Neural progenitor cell (in vitro differentiated cells): Measurements from ENCODE around the gene EZH2.

ENCODE experiments used
- EZH2phosphoT487 ChIP-seq: fragments of 200-600 bp; sonication (generic); IDR thresholded peaks from 2 replicates; pipeline ENCODE4 v1.6.1; 2017; ENCODE audit warnings: antibody characterized with exemption
- TF ChIP-seq, protein P1 (sequence below): fragments of 200-600 bp; sonication (generic); IDR thresholded peaks from 2 replicates; pipeline ENCODE4 v1.5.1; 2017; ENCODE audit warnings: antibody characterized with exemption, mild to moderate bottlenecking

DNA sequence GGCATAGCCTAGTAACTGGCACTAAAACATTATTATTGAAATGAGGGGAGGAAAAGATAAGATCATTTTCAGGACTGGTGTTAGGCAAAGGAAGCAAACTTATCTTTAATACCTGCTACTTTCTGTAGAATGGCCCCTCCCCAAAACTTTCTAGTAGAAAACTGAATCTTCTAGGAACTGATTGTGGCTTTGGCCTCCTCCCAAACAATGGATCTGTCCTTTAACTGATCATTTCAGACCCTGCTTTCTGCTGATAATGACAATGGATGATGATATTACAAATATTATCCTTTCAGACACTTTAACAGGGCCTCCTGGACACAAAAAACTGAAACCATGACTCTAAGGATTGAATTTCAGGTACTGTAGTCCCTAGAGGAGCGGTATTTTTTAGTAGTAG is 55.1 kb downstream of the EZH2 start:
- TF ChIP-seq, protein P1, sequence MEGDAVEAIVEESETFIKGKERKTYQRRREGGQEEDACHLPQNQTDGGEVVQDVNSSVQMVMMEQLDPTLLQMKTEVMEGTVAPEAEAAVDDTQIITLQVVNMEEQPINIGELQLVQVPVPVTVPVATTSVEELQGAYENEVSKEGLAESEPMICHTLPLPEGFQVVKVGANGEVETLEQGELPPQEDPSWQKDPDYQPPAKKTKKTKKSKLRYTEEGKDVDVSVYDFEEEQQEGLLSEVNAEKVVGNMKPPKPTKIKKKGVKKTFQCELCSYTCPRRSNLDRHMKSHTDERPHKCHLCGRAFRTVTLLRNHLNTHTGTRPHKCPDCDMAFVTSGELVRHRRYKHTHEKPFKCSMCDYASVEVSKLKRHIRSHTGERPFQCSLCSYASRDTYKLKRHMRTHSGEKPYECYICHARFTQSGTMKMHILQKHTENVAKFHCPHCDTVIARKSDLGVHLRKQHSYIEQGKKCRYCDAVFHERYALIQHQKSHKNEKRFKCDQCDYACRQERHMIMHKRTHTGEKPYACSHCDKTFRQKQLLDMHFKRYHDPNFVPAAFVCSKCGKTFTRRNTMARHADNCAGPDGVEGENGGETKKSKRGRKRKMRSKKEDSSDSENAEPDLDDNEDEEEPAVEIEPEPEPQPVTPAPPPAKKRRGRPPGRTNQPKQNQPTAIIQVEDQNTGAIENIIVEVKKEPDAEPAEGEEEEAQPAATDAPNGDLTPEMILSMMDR: no peak
- TF ChIP-seq EZH2phosphoT487: no peak
